Left colon (tissue), 2 donors: Measurements from ENCODE around the gene CR1L. TPM values are rescaled to one million over a fixed set of nuclear protein-coding genes. Genes with fewer than 3 reads are reported as not detected.
"Not testable (repeated sequence)": the region's sequence is repeated elsewhere in the genome, so short reads cannot be mapped to it uniquely, and the experiment has no call there.

Experiments used
- ATAC-seq: fragments of 200-7000 bp; cut with Tn5 transposase; one replicate; pipeline ENCODE4 v1.9.1; 2020; ENCODE audit warnings: mild to moderate bottlenecking, moderate library complexity
- DNase-seq, 2 donors: peaks; one replicate each; pipeline ENCODE4 v3.0.0-alpha.2; 2020
- intact Hi-C, 2 donors: fragments of 100-400 bp; cut with DNase I in 1 of 2; cut with micrococcal nuclease in 1 of 2; formaldehyde crosslinking; loops; one replicate each; pipeline versions ENCODE4 v1.11.2 to v1.14.0; 2022; cut with DNase I, micrococcal nuclease
- total RNA-seq, 2 donors: library from RNA; stranded (reverse); fragmentation: NEBNext Ultra II Directional; extraction: Animal tissue kit (Norgen Biotek cat#: 25700); gene quantifications; one replicate each; pipeline ENCODE4 v1.2.1, GENCODE V29; 2021
- donor health status: DM: no; HTN: no; CAD: no.
- donor health status: DM: yes; HTN: yes; CAD: no.

The CR1L gene
- total RNA-seq, 2 donors from 2014 or later = 0.34 TPM; not detected in 1

GRCh38 chr1:207728200-207728858, 83.4 kb downstream of the CR1L start:
- DNase-seq, intact Hi-C loops: not testable (repeated sequence)

GRCh38 chr1:207737503-207738157, 92.7 kb downstream of the CR1L start:
- ATAC-seq = peak; percentile 29
- intact Hi-C loops, DNase-seq: not testable (repeated sequence)

More at GRCh38 chr1:207728200-207728858, 83.4 kb downstream of the CR1L start:
- ATAC-seq = not testable (repeated sequence)

DNA sequence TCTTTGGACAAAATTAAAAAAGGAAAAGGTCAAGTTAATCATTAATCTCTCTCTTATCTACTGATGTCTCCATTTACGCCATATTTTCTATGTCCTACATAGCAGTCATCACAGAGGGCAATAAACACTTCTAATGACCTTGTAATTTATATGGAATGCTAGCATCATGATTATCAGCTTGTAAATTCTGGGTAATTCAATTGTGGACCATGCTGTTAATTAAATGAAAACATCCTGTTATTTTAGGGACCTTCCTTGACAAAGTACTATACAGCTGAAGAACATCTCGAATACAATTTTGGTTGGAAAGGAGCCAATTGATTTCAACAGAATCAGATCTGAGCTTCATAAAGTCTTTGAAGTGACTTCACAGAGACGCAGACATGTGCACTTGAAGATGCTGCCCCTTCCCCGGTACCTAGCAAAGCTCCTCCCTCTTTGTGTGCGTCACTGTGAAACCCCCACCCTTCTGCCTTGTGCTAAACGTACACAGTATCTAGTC, 93.3 kb downstream of the CR1L start:
- DNase-seq, intact Hi-C loops: not testable (repeated sequence)
- peak; percentile 52 for ATAC-seq

DNA sequence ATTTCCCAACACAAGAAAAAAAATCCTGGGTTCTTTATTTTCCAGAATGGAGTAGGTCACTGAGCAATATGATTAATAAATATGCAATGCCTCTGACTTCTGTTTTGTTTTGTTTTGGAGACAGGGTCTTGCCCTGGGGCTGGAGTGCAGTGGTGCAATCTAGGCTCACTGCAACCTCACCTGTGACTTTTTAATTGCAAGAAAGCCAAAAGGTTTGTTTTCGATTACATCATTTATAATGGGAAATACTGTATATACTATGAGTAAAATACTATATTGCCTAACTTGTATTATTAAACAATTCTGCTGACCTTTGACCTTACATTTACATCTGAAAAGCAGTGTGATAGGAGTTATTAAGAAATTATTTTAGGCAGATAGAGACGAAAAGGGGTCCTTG, 95.3 kb downstream of the CR1L start:
- intact Hi-C loops = no loop called here
- ATAC-seq = no peak
- DNase-seq = no peak

DNA sequence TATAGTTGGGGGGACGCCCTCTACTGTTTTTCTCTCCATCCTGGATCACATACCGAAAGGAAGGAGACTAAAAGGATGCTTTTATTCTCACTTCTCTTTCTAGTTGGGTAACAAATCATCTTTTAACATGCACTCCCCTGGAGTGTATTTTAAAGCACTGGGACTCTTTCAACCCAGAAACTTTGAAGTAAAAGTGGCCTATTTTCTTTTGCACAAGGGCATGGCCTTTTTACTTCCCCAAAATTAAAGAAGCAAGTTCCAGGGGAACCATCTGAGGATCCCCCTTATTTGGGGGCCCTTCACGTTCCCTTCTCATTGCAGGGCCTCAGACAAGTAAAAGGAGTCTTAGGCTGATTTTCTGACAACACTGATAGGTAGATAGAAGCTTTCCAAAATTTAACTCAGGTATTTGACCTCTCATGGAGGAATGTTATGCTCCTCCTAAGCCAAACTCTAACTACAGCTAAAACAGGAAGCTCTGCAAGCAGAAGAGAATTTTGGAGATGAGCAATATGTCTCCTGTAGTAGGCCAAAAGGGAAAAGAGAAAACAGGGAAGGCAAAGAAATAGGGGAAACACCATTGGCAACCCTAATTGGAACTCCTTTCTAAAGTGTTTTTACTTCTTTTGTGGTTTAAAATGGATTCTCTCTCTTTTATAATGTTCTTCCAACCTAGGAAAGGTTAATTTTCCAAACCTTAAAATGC, 98.1 kb downstream of the CR1L start:
- ATAC-seq (no peak), DNase-seq (no peak)
- intact Hi-C loops = no loop called here

- DNase-seq (no peak), ATAC-seq (no peak)
- intact Hi-C loops = no loop called here
These were observed 99.1 kb downstream of the CR1L start for GRCh38 chr1:207744000-207744534.

GRCh38 chr1:207745285-207745684, 100.4 kb downstream of the CR1L start:
- ATAC-seq (no peak), DNase-seq (no peak)
- intact Hi-C loops = no loop called here

DNA sequence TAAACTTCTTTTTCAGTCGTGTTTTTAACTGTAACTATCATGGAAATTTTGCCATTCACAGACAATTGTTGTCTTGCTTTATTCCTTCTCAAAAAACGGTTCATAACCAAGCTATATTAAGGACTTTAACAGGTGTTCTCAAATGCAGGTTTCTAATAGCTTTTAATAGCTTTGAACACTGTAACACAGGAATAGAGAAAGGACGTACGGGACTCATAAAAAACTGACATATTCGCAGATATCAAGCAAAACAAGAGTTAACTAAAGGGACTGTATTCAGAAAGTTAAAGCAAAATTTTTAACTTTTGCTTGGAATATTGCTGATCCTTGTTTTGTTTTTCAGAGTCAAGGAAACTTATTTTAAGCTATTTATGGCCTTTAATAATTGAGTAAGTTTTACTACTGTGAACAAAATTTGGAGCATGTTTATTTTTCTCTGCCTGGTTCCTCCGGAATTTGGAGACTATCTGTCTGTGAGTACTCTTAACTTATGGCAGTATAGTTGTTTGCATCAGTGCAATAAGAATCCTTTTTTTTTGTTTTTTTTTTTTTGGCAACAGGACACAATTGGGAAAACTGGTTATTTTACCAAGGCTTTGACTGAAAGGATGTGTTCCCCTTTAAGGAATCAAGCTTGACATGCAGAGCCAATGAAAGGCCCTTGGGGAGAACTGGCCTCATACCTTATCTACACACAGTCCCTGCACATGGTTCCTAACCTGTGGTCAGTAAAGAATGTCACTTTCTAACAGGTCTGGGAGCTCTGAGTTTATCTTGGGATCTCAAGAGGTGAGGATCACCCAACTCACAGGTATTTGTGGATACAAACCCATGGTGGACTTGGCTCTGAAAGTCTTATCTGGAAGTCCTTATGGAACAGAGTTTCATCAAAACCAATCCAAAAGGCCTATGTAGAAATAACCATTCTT, 101.2 kb downstream of the CR1L start:
- ATAC-seq = no peak

GRCh38 chr1:207747627-207748492, 102.9 kb downstream of the CR1L start:
- intact Hi-C loops = no loop called here
- no peak for DNase-seq
- ATAC-seq = no peak

More for the DNA sequence above, 101.2 kb downstream of the CR1L start:
- intact Hi-C loops = no loop called here
- no peak for DNase-seq

GRCh38 chr1:207748737-207749528, 104.0 kb downstream of the CR1L start:
- intact Hi-C loops = no loop called here
- DNase-seq (no peak), ATAC-seq (no peak)

- intact Hi-C loops = no loop called here
- no peak for DNase-seq
- no peak for ATAC-seq
These were observed 105.8 kb downstream of the CR1L start for GRCh38 chr1:207750631-207751305.

GRCh38 chr1:207751463-207751789, 106.5 kb downstream of the CR1L start:
- DNase-seq, ATAC-seq, intact Hi-C loops: not testable (repeated sequence)

DNA sequence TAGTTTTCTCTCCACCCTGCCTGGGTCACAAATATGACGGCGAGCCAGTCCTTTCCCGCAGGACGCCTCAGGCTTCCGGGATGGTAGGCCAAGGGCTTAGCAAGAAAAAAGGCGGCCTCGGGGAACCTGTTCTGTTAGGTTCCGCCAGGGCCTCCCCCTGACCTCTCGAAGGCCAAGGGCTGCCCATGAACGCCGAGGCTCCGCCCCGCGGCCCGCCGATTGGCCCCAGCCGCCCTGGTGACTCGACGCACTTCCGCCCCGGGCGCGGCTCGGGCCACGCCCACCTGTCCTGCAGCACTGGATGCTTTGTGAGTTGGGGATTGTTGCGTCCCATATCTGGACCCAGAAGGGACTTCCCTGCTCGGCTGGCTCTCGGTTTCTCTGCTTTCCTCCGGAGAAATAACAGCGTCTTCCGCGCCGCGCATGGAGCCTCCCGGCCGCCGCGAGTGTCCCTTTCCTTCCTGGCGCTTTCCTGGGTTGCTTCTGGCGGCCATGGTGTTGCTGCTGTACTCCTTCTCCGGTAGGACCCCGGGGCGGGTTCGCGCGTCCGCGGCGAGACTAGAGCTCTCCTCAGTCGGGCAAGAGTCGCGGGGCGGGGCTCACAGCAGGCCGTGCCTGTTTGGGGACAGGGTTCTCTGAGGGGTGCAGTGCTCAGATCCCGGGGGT, 107.0 kb downstream of the CR1L start, which contains the start of gene CD46:
Gene CD46, plus strand, starts transcription at position 265 of the 666 bp plus-strand sequence. Its CDS starts 159 bp downstream, at position 424.
- ATAC-seq (peak; percentile 88), DNase-seq (peak; percentile 98)
- intact Hi-C loops = no loop called here

DNA sequence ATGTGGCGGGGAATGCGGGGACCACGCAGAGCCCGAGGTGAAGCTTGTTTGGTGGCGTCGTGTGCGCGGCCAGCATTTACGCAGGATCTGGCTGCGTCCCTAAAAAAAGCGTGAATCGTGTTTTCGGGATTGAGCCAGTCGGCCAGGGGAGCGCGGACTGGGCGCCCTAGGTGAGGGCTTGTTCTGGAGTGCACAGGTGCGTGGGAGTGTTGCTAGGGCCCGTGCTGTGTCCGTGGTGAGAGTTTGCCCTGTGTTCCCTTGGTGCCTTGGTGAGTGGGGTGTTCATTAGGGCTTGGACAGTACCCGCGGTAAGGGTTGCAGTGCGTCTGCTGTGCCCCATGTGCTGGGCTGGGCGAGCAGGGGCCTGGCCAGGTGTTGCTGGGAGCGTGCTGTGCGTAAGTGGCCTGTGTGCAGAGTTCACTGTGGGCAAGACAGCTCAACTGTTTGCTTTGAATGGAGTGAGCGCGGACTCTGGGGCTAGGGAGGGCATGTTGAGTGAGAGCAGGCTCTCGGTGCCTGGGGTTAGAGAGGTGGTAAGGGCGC, 107.6 kb downstream of the CR1L start:
- intact Hi-C loops = no loop called here
- DNase-seq (peak; percentile 71 to 72), ATAC-seq (peak; percentile 70)

- DNase-seq = no peak
- no peak for ATAC-seq
- intact Hi-C loops = no loop called here
These were observed 108.7 kb downstream of the CR1L start for GRCh38 chr1:207753611-207754010.
